Measurements from ENCODE around the gene DYNC1H1. TPM values are rescaled to one million over a fixed set of nuclear protein-coding genes. Genes with fewer than 3 reads are reported as not detected.

Gene DYNC1H1
- total and polyA plus RNA-seq, 2 experiments from 2014 or later, result 179 to 635 TPM

GRCh38 chr14:101928415-101928841 lies 35.9 kb upstream of the DYNC1H1 start:
- H3K4me3 ChIP-seq, result no peak overlapping the region
- Mint-ChIP-seq H3K4me3 (no peak overlapping the region), H3K27ac (no peak overlapping the region), H3K9me3 (no peaks in the 10 kb centered on the region), H3K27me3 (ENCODE audit: insufficient read depth, low read depth, poor library complexity) (no peaks in the 10 kb centered on the region), H3K4me1 (no peaks in the 10 kb centered on the region), H3K36me3 (ENCODE audit: low read depth) (no peaks in the 10 kb centered on the region)
- H2AFZ ChIP-seq, result no peak overlapping the region
- DNase-seq (ENCODE audit: low spot score) (no peak), ATAC-seq (no peak; the same call in 2 of the 3 replicates)
- H3K27me3 ChIP-seq (ENCODE audit: insufficient read depth), result no peaks in the 10 kb centered on the region
- H3K36me3 ChIP-seq (ENCODE audit: insufficient read depth), result no peaks in the 10 kb centered on the region
- TF ChIP-seq STAT1 (IDR thresholded peaks at IDR 0.05; ENCODE audit: unreplicated experiment), result no peak
- no peak for TF ChIP-seq EZH2phosphoT487 (IDR thresholded peaks at IDR 0.05; ENCODE audit: unreplicated experiment)
- TF ChIP-seq NANOG (IDR thresholded peaks at IDR 0.05; ENCODE audit: borderline replicate concordance), result no peak
- no peak for TF ChIP-seq CREB1 (CRISPR knock-in tag; IDR thresholded peaks at IDR 0.05; ENCODE audit: low read depth)
- no peak for TF ChIP-seq ETS1 (IDR thresholded peaks at IDR 0.05)
- no peak for TF ChIP-seq EZH2 (IDR thresholded peaks at IDR 0.05; ENCODE audit: low read depth, unreplicated experiment)
- no peak for TF ChIP-seq ZNF331 (CRISPR knock-in tag; IDR thresholded peaks at IDR 0.05; ENCODE audit: low read depth)
- TF ChIP-seq JUNB (IDR thresholded peaks at IDR 0.05; ENCODE audit: unreplicated experiment), result no peak
- no peak for TF ChIP-seq CTCF (conservative IDR thresholded peaks at IDR 0.05; ENCODE audit: low read depth in 2 of 2)
- no peak for TF ChIP-seq REST (IDR thresholded peaks at IDR 0.05; ENCODE audit: unreplicated experiment)
- no peak for TF ChIP-seq ZNF462 (CRISPR knock-in tag; IDR thresholded peaks at IDR 0.05)
- no peak for TF ChIP-seq POLR2AphosphoS5 (IDR thresholded peaks at IDR 0.05; ENCODE audit: low read depth)
- no peak for TF ChIP-seq ZNF114 (CRISPR knock-in tag; IDR thresholded peaks at IDR 0.05)
- no peak overlapping the region for H3K4me2 ChIP-seq
- H3F3A ChIP-seq (replicated peaks; ENCODE audit: low read depth), result 0 out of 2 replicates have a peak, but pooled peaks cover 2% of the 10 kb centered on the region
- H3K4me1 ChIP-seq (ENCODE audit: insufficient read depth), result no peaks in the 10 kb centered on the region
- H3K27ac ChIP-seq (ENCODE audit: low read depth), result no peak overlapping the region
- no peaks in the 10 kb centered on the region for H3K9me2 ChIP-seq (ENCODE audit: insufficient read depth)
- 0 out of 2 replicates have a peak, but pooled peaks cover 7% of the 10 kb centered on the region for H4K20me1 ChIP-seq (replicated peaks; ENCODE audit: insufficient read depth)
- no peaks in the 10 kb centered on the region for H3K79me2 ChIP-seq (replicated peaks; ENCODE audit: insufficient read depth)
